HG03196 (cell line): ENCODE results near the gene CLEC4A.
"Not testable (repeated sequence)": the region's sequence is repeated elsewhere in the genome, so short reads cannot be mapped to it uniquely, and the experiment has no call there.

Source experiments
- ATAC-seq: cut with Tn5 transposase; IDR thresholded peaks from one replicate; pipeline ENCODE4 v1.9.1; 2021; ENCODE audit not compliant: unreplicated experiment

Gene CLEC4A

DNA sequence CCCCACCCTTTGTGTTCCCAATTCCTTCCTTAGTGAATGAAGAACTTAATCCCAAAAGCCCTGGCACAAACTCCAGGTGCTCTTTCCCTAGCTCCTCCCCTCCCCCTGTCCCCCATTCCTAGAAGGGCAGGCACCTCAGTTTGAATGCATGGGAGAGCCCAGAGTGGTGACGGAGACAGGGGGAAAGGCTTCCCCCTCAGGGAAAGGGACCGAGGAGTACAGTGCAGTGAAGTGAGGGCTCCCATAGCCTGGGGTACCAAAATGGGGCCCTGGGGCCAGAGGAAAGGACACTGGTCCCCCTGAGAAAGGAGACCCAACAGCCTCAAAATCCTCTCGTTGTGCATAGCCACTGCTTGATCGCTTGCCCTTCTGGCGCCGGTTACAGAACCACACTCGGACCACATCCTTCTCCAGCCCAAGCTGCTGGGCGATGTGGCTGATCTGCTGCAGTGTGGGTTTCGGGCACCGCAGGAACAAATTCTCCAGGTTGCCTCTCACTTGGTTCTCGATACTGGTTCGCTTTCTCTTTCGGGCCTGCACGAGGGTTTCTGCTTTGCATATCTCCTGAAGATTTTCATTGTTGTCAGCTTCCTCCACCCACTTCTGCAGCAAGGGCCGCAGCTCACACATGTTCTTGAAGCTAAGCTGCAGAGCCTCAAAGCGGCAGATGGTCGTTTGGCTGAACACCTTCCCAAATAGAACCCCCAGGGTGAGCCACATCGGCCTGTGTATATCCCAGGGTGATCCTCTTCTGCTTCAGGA, 10.4 kb downstream of the CLEC4A start:
- ATAC-seq = not testable (repeated sequence)

DNA sequence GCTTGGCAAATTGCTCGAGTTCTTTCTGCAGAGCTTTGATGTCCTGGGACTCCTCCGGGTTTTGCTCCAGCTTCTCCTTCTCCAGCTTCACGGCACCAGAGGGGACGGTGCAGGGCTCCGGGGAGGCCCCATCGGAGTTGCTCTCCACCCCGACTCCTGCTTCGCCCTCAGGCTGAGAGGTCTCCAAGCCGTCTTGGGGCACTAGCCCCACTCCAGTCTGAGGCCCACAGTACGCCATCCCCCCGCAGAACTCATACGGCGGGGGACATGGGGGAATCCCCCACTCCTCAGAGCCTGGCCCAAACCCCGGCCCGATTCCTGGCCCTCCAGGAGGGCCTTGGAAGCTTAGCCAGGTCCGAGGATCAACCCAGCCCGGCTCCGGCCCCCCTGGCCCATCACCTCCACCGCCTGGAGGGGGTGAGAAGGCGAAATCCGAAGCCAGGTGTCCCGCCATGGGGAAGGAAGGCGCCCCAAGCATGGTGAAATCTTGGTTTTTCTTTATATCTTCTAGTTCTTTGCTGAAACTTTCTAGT, 11.0 kb downstream of the CLEC4A start:
- ATAC-seq = not testable (repeated sequence)

DNA sequence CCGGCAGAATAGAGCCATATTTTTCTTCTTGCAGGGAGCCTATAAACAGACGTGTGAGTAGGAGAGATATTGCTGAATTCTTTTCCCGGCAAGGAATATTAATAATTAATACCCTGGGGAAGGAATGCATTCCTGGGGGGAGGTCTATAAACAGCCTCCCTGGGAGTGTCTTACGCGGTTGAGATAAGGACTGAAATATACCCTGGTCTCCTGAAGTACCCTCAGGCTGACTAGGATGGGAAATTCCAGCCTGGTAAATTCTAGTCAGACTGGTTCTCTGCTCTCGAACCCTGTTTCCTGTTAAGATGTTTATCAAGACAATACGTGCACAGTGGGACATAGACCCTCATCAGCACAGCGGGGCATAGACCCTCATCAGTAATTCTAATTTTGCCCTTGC, 18.2 kb downstream of the CLEC4A start:
- not testable (repeated sequence) for ATAC-seq

DNA sequence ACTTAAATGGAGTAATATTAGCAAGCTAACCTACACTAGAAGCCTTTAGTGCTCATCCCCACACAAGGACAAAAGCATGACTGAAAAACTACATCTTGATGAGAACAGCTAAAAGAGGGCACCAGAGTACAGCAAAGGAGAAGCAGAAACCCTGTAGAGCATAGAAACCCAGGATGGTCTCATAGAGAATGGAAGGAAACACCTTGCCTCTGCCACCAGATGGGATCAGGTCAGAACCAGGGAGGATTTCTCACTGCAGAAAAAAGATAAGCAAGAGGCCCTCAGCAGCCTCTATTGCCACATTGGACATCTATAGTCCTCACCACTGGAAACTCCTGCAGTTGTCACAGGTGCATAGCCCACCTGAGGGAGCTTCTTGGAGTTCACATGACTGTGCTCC, 19.8 kb downstream of the CLEC4A start:
- ATAC-seq = no peak

DNA sequence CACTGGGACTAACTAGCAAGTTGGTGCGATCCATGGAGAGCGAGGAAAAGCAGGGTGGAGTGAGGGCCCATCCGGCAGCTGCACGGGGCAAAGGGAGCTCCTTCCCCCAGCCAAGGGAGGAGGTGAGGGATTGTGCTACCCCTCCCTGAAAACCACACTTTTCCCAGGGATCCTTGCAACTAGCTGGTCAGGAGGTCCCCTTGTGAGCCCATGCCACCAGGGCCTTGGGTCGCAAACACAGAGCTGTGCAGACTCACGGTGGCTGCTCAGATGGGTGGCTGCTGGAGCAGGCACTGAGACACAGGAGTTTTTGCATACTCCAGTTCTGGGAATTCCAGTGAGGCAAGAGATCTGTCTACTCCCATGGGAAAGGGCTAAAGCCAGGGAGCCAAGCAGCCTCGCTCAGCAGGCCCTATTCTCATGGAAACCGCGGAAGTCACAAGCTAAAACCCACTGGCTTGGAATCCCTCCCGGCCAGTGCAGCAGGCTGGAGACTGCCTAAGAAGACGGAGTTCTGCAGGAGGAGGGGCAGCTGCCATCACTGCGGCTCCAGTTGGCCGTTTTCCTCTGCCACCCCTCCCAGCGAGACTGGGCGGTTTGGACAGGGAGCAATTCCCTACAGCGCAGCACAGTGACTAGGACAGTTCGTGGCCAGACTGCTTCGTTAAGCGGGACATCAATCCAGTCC, 22.5 kb downstream of the CLEC4A start:
- no peak for ATAC-seq

DNA sequence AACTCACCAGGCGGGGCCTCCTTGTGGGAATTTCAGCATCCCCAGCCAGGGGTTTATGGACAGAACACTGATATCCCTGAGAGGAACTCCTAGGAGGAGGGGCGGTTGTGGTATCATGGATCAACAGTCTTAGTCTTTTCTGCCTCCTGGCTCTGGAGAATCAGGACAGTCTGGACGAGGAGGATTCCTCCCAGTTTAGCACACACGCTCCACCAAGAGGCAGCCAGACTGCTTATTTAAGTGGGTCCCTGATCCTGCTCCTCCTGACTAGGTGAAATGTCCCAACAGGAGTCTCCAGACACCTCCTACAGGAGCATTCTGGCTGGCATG, 23.0 kb downstream of the CLEC4A start:
- ATAC-seq = no peak

DNA sequence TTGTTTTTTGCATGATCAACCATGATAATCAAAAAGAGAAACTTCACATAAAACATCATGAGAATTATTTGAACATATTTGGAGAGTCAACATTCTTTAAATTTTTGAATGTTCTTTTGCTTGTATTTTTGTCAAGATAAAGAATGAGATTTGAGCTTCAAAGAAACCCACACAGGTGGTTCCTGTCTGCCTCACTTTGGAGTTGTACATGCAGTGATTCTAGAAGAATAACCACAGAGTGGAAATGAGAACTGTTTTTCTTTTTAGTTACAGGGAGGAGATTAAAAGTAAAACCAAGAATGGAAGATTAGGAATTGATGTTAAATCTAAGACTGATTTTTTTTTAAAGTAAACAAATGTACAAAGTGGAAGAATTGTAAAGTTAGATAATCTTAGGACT, 31.1 kb downstream of the CLEC4A start:
- ATAC-seq = no peak

DNA sequence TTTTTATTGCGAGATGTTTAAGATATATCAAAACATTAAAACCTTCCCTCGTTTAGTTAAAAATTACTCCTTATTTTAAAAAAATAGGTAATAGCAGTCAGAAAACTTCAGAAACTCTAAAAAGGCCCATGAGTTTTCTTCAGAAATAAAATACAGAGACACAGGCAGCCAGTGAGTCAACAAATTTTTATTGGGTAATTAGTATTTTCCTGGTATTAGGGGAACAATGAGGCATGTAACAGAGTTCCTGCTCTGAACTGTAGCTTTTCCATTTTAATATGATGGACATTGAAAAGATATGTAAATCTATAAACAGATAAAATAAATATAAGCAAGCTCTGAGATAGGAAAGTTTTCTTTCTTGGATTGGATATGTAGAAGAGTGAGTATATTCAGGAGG, 33.0 kb downstream of the CLEC4A start:
- ATAC-seq = no peak

DNA sequence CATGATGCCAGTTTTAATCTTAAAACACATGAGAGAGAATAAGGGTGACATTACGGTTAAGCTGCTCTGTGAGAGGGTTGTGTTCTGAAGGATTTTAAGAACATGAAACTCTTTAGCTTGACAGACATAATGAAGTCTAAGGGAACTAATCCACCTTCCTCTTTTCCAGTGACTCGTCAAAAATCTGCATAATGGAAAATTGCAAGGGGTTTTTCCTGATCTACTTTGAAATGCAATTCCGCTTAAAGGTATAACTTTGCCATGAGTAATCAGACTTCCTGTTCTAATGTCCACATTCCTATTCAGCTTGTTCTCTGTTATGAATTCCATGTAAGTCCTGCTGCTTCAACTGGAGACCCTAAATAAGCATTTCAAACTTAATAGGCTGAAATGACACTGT, 33.4 kb downstream of the CLEC4A start, which contains the start of gene ZNF705A:
Gene ZNF705A, plus strand, starts transcription at position 171 of the 400 bp plus-strand sequence. CDS start 15,611 bp downstream, outside the sequence.
- ATAC-seq = no peak

DNA sequence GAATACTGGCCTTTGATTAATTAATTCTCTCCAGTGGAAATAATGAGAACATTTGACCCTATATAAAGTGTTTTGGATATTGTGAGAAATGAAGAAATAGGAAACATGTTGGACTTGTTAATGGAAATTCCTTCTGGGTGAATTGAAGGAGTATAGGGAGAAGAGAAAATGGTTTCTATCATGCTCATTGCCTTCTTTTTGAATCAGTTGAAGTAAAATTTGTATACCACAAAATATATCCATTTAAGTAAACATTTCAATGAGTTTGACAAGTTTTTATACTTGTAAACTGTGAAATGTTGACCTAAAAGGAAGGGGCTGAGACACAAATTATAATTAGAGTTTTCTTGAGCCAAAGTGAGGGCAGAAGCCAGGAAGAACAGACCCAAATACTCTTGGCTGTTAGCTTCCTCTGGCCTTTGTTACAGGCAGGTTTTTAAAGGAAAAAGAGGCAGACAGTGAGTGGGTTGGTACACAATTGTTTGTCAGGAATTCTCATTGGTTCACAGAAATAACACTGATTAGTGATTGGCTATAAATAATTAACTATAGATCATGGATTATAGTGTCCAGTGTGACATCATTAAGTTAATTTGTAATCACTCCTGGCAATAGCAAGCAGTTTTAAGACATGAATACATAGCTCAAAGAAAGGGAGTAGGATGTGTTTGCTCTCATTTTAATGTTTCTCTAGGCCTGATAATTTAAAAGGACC, 34.2 kb downstream of the CLEC4A start:
- ATAC-seq = no peak

DNA sequence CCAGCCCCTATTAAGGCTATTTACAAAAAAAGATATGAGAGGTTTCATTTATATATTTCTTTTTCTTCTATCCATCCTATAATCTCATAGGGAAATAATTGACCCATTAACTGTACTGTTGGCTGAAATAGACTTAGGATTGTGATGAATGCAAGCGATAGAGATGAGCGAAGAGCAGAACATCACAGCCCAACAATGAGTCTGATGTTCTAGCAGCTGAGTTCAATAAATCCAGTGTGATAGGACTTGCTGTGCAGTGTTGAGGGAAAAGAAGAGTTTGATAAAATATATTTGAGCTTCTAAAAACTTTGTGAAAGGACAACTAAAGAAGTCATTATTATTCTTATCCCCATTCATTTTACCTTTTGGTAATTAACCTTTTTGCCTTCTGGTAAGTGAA, 49.5 kb downstream of the CLEC4A start:
- not testable (repeated sequence) for ATAC-seq

DNA sequence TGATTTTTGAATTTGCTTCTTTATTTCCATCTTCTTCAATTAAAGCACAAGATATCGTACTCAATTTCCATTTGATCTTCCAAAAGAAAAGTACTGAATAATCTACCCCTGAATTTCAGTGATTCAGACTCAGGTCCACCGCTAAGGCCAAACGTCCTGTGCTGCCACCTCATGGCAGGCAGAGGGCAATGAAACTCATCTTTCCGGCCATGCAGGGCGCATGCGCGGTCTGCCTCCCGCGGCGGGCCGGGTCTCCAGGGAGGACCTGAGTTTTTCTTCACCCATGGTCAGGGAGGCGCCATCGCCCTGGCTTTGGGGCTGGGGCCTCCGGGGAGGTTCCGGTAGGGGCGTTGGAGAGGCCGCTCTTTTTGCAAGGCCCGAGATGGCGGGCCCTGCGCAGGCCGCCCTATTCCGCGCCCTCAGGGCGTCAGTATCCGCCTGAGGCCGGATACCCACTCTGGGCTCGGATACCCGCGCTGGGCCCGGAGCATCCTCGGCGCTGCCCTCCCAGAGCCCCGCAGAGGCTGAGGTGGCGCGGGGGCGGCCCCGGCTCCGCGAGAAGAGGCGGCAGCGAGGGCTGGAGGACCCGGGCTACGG, 56.7 kb downstream of the CLEC4A start:
- not testable (repeated sequence) for ATAC-seq

DNA sequence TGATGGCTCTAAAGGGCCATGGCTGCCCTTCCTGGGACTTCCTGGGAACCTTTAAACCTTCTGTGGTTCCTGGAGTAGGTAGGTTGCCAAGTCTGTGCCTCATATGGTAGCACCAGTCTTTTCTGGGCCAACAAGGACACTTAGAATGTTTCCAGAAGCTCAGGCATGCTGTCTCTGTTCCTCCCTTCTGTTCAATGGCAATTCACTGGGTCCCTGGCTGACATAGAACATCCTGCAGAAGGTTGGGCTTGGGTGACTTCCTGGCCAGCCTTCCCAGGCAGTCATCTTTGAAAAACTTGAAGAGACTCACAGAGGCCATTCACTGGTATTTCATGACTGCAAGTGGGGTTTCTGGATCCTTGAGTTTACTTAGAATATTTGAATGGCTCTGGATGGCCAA, 57.9 kb downstream of the CLEC4A start:
- ATAC-seq = not testable (repeated sequence)

DNA sequence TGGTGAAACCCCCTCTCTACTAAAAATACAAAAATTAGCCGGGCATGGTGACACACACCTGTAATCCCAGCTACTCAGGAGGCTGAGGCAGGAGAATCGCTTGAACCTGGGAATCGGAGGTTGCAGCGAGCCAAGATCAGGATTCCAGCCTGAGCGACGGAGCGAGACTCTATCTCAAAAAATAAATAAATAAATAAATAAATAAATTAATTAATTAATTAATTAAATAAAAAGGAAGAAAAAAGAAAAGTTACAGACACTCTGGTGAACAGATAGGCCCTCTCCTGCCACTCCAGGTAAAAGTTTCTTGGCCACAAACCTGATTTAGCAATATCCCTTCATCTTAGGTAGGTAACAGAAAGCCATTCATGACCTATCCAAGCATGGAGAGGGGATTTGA, 59.5 kb downstream of the CLEC4A start:
- ATAC-seq = not testable (repeated sequence)

DNA sequence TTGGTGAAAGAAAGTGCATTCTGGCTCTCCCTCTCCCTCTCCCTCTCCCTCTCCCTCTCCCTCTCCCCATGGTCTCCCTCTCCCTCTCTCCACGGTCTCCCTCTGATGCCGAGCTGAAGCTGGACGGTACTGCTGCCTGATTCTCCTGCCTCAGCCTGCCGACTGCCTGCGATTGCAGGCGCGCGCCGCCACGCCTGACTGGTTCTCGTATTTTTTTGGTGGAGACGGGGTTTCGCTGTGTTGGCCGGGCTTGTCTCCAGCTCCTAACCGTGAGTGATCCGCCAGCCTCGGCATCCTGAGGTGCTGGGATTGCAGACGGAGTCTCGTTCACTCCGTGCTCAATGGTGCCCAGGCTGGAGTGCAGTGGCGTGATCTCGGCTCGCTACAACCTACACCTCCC, 59.9 kb downstream of the CLEC4A start:
- ATAC-seq = not testable (repeated sequence)

DNA sequence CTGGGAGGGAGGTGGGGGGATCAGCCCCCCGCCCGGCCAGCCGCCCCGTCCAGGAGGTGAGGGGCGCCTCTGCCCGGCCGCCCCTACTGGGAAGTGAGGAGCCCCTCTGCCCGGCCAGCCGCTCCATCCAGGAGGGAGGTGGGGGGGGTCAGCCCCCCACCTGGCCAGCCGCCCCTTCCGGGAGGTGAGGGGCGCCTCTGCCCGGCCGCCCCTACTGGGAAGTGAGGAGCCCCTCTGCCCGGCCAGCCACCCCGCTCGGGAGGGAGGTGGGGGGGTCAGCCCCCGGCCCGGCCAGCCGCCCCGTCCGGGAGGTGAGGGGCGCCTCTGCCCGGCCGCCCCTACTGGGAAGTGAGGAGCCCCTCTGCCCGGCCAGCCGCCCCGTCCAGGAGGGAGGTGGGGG, 60.8 kb downstream of the CLEC4A start:
- ATAC-seq = not testable (repeated sequence)

DNA sequence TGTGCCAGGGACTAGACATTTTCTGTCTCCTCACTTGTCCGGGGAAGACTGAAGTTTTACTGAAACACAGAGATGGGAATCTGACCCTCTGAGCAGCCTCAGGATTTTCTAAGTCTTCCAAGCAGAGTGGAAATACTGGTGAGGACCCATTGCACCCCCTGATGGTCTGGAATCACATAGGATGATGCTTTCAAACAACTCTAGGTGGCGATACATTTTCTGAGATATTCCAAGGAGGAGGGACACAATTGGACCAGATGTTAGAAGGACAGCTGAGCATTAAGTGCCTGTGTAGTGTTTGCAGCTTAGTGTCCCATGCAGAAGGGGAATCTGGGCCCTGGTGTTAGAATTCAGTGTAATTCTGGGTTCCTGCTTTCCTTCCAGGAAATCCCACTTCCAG, 64.7 kb downstream of the CLEC4A start:
- ATAC-seq = not testable (repeated sequence)
